ENCODE measurements around the gene NOVA2.
A peak's percentile ranks its signal among the peaks of the same experiment; 100 is the strongest.

The NOVA2 gene

GRCh38 chr19:46000491-46001246 is 27.0 kb upstream of the NOVA2 start:
- no peak for DNase-seq

DNA sequence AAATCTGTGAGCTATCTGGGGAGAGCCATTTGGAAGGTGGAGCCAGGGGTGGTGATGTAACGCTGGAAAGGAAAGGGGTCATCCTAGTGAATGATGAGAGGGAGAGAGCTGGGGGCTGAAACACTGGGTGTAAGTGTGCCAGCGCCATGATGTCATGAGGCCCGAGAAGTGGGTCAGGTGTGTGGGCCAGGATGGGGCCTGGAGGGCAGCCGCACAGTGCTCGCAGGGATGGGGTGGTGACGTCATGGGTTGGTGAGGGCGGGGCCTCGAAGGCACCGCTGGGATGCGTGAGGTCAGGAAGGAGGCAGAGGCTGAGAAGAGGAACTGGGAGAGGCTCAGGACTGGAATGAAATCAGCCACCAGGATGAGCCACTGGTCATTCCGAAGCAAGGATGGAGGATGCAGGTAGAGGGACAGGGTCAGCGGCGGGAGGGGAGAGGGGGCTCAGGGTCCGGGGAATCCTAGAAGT is 26.0 kb upstream of the NOVA2 start:
- no peak for DNase-seq

DNA sequence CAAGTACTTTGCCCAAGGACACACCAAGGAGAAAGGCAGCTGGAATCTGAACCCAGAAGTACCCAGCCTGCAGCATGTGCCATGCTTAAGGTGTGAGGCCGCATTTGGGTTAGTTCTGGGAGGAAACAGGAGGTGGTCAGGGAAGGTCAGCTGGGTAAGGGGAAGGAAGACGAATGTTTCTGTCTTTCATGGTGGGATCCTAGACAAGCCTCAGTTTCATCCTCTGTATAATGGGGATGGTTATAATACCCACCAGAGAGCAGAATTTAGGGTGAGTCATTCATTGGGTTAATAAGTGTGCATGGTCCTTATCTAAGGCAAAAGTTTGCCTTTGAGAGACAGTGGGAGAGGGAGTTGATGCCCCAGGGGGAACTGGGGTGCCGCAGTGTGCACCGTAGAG is 25.2 kb upstream of the NOVA2 start:
- DNase-seq, result no peak

GRCh38 chr19:45996933-45997332 is 23.3 kb upstream of the NOVA2 start:
- no peak for DNase-seq

DNA sequence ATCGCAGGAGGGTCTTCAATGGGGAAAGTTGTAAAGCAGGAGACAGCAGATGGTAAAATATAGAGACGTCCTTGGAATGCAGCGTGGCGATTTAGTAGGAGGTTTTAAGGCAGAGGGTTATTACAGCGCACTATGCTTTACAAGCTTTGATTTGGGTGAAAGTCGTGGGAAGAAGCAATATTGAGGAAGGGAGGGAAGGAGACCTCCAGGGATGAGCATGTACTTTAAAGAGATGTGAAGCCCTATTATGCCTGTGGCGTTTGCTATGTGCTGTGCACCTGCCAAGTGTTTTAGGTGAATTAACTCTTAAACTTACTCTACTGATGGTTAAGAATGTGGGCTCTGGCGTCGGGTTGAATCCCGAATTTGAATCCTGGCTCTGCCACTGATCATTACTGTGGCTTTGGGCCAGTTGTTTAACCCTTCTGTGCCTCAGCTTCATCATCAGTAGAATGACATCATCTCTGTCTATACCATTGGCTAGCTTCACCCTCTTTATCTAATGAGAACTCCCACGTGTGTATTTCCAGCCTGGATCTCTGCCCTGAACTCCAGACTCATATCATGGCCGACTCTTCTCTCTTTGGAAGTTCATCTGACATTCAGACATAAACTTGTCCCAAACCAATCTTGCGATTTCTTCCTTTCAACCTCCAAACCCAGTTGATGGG is 22.2 kb upstream of the NOVA2 start:
- DNase-seq, result peak; percentile 50

DNA sequence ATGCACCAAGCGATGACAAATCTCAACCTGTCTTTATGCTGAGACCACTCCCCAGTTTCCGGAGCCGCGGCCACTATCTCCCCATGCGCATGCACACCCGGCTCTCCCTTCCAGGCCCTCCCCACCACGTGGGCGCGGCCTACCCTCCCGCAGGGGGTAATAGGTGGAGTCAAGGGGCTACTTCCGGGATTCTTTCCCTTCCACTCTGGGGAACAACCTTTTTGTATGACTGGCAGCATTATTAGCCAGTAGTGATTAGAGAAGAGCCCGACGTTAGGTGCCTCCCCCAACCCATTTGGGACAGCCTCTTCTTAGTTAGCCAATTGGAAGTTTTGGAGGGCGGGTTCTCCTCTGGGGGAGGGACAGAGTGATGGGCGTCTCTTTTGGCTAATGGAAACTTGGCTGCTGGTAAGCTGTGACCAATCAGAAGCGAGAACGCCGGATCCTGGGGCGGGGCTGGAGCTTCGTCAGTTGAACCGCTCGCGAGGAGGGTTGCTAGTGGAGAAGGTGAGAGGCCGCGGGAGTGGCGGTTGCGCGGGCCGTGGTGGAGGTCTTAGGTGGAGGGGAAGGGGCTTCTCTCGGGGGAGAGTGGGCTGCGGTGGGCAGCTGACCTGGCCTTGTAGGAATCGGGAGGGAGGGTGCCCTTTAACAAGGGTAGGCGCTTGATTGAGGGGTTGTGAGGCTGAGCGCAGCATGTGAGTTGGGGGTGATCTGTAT is 21.5 kb upstream of the NOVA2 start, which contains the start of gene CCDC61:
CCDC61 (plus strand) TSS at position 470 of the 717 bp plus-strand sequence. CDS start 7,552 bp downstream, outside the sequence.
- peak; percentile 100 for DNase-seq

DNA sequence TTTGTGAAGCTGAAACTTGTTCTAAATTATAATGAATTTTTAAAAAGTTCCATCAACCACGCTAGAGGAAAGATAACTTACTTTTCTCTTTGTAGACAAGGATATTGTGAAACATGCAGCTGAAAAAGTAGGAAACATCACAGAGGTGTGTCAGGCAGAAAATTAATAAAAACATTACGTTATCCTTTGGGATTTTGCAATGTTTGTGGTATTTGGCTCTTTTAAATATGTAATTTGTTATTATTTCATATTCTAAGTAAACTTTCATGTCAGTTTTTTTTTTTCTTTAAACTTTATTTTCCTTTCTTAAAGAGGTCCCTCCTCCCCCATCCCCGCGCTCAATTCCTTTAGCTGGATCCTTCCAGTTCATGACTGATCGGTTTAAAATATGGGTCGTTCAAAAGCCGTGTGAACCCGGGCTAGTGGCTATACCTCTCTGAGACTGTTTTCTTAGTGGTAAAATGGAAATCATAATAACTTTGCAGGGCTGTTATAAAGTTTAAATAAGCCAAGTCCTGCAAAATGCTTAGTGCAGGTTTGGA is 20.9 kb upstream of the NOVA2 start:
- DNase-seq, result peak; percentile 74

- no peak for DNase-seq
These were observed 16.6 kb upstream of the NOVA2 start for GRCh38 chr19:45990113-45990728.

DNA sequence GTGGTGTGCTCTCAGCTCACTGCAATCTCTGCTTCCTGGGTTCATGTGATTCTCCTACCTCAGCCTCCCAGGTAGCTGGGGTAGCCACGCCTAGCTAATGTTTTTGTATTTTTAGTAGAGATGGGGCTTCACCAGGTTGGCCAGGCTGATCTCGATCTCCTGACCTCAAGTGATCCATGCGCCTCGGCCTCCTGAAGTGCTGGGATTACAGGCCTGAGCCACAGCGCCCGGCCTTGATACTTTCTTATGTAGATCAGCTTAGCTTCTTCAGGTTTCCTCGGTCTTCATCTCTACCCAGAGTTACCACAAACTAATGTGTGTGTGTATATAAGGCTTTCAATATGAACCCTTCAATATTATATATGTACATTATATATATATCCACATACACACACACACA is 11.7 kb upstream of the NOVA2 start:
- DNase-seq, result no peak

DNA sequence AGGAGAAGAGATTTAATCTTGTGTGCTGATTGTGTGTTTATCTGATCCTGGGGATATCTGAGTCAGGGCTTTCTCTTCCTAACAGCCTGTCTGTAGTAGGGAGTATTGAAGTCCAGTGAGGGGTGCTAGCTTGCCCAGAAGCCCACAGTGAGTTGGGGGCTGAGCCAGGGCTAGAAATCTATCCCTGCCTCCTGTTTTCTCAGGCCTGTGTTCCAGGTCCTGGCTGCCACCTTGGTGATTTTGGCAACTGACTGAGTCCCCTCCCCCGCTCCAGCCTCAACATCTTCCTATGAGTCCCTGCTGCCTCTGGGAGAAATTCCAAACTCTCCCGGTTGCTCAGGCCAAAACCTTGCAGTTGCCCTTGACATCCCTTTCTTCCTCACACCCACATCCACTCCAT is 7.7 kb upstream of the NOVA2 start:
- DNase-seq, result no peak

DNA sequence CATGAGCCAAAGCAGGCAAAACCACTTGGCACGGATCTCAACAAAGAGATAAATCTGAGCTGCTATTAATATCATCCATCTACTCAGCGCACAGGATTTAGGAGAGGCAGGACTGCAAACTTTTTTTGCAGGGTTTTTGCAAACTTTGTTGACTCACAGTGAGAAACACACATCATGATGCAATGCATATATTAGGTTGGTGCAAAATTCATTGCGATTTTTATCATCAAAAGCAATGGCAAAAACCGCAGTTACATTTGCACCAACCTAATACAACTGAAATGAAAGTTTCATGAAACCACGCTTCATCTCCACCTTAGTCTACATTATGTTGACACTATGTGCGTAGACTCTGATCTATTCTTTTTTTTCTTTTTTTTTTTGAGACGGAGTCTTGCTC is 4.5 kb upstream of the NOVA2 start:
- DNase-seq, result no peak

GRCh38 chr19:45976178-45976577 is 2.5 kb upstream of the NOVA2 start:
- DNase-seq, result peak; percentile 43

DNA sequence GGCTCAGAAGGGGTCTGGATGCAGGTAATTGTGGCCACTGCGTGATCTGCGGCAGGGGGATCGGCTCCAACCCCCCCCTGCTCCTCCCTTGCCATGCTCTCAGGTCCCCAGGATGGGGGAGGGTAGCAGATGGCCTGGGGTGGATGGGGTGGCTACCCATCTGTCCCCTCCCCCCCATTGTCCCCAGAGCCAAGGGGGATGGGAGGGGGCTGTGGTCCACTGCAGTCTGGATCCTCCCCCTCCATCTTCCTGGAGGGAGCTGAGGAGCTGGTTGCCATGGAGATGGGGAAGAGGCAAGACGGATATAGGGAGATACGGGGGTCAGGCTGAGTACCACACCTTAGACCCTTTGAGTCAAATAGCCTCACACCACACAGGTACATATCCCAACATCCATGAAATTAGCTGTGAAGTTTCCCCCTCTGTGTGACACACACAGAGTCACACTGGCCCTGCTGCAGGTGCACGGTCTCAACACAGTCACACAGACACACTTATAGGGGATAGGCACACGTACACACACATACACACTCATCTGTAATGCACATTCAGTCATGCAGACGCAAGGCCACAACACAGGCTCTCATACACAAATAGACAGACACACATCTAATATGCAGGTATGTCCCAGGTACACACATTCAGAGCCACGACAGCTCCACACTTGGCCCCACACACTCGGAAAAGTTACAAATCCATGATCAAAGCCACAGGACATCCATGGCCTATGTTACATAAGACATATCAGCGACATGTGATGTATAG is 1.8 kb upstream of the NOVA2 start:
- no peak for DNase-seq

- DNase-seq, result peak; percentile 24
These were observed 621 bp downstream of the NOVA2 start for GRCh38 chr19:45972947-45973540.

GRCh38 chr19:45972081-45972946 is 1.4 kb downstream of the NOVA2 start:
- DNase-seq, result peak; percentile 22

DNA sequence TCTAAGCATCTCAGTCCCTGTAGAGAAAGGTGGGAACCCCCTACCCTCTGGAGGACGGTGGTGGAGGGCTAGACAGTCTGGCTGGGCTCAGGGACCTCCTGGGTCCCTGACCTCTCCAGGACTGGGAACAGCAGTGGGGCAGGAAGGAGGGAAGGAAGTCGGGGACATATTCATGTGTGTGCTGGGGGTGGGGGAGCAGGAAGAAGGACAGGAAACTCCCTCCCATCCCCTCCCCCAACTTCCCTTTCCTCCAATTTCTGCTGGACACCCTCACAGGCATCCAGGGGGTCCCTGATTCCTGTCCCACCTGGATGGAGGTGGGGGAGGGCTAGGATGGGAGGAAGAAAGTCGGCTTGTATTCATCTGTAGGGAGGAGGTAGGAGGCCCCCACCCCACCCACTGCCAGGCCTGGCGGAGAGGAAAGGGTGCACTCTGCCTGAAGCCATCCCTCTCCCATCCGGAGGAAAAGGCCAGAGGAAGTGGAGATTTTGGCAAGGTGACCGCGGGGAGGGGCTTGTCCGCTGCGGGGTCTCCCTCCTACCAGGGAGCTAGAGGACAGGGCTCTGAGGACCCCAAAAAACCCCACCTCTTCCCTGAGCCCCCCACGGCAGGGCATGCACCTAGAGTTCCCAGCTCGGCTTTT is 2.3 kb downstream of the NOVA2 start:
- no peak for DNase-seq

GRCh38 chr19:45969676-45970075 is 4.0 kb downstream of the NOVA2 start:
- DNase-seq, result no peak

DNA sequence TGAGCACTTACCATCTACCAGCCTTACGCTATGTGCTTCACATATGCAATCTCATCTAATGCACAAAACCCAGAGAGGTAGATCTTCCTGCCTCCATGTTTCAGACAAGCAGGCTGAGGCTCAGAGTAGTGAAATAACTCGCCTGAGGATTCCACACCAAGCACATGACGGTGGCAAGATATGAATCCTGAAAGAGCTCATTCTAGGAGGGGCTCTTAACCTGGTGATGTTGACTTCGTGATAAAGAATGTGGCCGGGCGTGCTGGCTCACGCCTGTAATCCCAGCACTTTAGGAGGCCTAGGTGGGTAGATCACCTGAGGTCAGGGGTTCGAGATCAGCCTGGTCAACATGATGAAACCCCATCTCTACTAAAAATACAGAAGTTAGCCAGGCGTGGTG is 5.0 kb downstream of the NOVA2 start:
- DNase-seq, result peak; percentile 21

GRCh38 chr19:45967246-45967645 is 6.4 kb downstream of the NOVA2 start:
- no peak for DNase-seq

- DNase-seq, result no peak
These were observed 11.6 kb downstream of the NOVA2 start for GRCh38 chr19:45962021-45962420.
